Pancreas (tissue), 10 donors: ENCODE results near the gene MAML3. TPM values are rescaled to one million over a fixed set of nuclear protein-coding genes. Genes with fewer than 3 reads are reported as not detected.
A peak's percentile ranks its signal among the peaks of the same experiment; 100 is the strongest.

ENCODE experiments used
- ATAC-seq, 4 donors: fragments of 200-7000 bp; cut with Tn5 transposase; one replicate each; pipeline versions ENCODE4 v1.8.0 to v1.9.1; 2020; ENCODE audit warnings: mild to moderate bottlenecking in 4 of 4, moderate library complexity in 4 of 4
- DNase-seq, 6 donors: peaks; one replicate each; pipeline ENCODE4 v3.0.0-alpha.2; 2020
- FAIRE-seq: peaks from 2 replicates; lab custom pipeline; 2012; peaks lifted over from hg19 to GRCh38; lab: Jason Lieb, UNC
- H3K27ac ChIP-seq, 4 donors: fragments of 200-600 bp; sonication (generic); 1 replicate in 3 of 4; 2 replicates in 1 of 4; pipeline versions ENCODE4 v1.5.0 to v1.8.0; 2020
- H3K27me3 ChIP-seq, 4 donors: fragments of 200-600 bp; one replicate each; pipeline ENCODE4 v1.8.0; 2021
- H3K36me3 ChIP-seq, 3 donors: fragments of 200-600 bp; sonication (generic) in 1 of 3; one replicate each; pipeline versions ENCODE4 v1.5.0 to v1.8.0; 2020 to 2021
- H3K4me1 ChIP-seq, 3 donors: fragments of 200-600 bp; one replicate each; pipeline ENCODE4 v1.8.0; 2021
- H3K4me3 ChIP-seq, 4 donors: fragments of 200-600 bp; sonication (generic) in 2 of 4; one replicate each; pipeline versions ENCODE4 v1.5.0 to v1.8.0; 2020 to 2021
- H3K9me3 ChIP-seq, 4 donors: fragments of 200-600 bp; one replicate each; pipeline ENCODE4 v1.8.0; 2021
- WGBS, 2 donors: extraction: QIAGEN DNeasy Blood & Tissue Kit; methylation state at CpG; one replicate each; pipeline ENCODE4 v1.1.7; 2013; 5-methylcytosine and 5-hydroxymethylcytosine counted together
- intact Hi-C, 3 donors: fragments of 100-400 bp; cut with DNase I; formaldehyde crosslinking; loops; one replicate each; pipeline versions ENCODE4 v1.11.1 to v1.14.2; 2022
- polyA plus RNA-seq, 2 donors: library from polyadenylated mRNA; stranded (reverse); fragments of 200-250 nt; gene quantifications; one replicate each; pipeline ENCODE4 v1.2.3, GENCODE V29; 2013
- total RNA-seq, 6 donors: library from RNA; stranded (reverse); fragmentation: NEBNext Ultra II Directional in 4 of 6; extraction: Animal tissue kit (Norgen Biotek cat#: 25700) in 4 of 6; gene quantifications; one replicate each; pipeline versions ENCODE4 v1.2.1 to v1.2.4, GENCODE V29; 2021 to 2023
- TF ChIP-seq, protein P1 (sequence below), 4 donors: fragments of 200-600 bp; sonication (generic) in 3 of 4; IDR thresholded peaks; one replicate each; pipeline versions ENCODE4 v1.5.0 to v1.8.0; 2021; ENCODE audit warnings: antibody characterized with exemption in 4 of 4
- donor health status: healthy with polysubstance abuse.
- donor health status: DM: no; HTN: no; CAD: no; lungs with moderate emphysema.
- donor health status: DM: no; HTN: no; CAD: no.
- donor health status: control.
- donor health status: control.
- donor health status: Bipolar disorder and iron deficiency.
- donor health status: DM: yes; HTN: yes; CAD: no.
- donor health status: DM: no; HTN: no; CAD: no.
- donor health status: DM: no; HTN: no; CAD: no.
- donor health status: DM: yes; HTN: yes; CAD: no.

MAML3 gene
- total and polyA plus RNA-seq, 8 donors, result 3.8 to 8.9 (median 5.9) TPM

DNA sequence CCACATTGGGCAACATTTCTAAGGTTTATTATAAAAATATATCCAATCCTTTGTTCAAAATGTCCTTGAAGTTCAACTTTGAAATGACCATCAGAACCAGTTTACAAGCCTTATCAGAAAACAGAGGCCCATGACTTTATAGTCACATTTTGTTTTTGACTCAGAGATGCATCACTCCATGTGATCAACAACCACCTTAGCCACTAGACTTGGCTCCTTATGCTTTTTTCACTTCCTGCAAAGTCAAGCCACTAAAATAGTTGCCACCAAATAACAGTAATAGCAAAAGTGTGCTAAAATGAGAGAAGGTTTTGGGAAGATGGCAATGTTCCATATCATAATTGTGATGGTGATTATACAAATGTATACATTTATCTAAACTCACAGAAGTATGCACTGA, 181.7 kb downstream of the MAML3 start:
- no peaks in the 10 kb centered on the region for H3K9me3 ChIP-seq
- no peaks in the 10 kb centered on the region for H3K27me3 ChIP-seq
- H3K4me1 ChIP-seq, result peaks cover 22 to 32% (median 27%) of the 10 kb centered on the region in 3 donors
- intact Hi-C loops, result no loop called here
- DNase-seq (no peak), FAIRE-seq (no peak), ATAC-seq (no peak)
- H3K36me3 ChIP-seq, result no peaks in the 10 kb centered on the region
- H3K4me3 ChIP-seq, result no peak overlapping the region
- TF ChIP-seq, protein P1, sequence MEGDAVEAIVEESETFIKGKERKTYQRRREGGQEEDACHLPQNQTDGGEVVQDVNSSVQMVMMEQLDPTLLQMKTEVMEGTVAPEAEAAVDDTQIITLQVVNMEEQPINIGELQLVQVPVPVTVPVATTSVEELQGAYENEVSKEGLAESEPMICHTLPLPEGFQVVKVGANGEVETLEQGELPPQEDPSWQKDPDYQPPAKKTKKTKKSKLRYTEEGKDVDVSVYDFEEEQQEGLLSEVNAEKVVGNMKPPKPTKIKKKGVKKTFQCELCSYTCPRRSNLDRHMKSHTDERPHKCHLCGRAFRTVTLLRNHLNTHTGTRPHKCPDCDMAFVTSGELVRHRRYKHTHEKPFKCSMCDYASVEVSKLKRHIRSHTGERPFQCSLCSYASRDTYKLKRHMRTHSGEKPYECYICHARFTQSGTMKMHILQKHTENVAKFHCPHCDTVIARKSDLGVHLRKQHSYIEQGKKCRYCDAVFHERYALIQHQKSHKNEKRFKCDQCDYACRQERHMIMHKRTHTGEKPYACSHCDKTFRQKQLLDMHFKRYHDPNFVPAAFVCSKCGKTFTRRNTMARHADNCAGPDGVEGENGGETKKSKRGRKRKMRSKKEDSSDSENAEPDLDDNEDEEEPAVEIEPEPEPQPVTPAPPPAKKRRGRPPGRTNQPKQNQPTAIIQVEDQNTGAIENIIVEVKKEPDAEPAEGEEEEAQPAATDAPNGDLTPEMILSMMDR (IDR thresholded peaks at IDR 0.05), result no peak
- H3K27ac ChIP-seq, result no peak overlapping the region

DNA sequence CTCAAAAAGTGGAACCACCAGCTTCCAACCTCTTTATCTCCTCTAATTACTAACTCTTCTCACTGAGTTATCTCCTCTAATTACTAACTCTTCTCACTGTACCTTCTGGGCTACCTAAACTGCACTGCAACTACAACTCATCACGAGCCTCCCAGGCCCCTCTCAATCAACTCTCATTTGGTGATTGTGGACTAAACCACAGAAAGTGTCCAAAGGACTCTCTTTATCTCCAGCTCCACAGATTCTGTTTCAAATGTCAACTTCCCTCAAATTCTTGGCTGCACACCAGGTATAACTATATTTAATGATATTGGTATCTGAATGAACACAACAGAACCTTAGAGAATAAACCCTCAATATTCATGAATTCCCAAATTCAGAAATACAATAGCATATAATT, 182.9 kb downstream of the MAML3 start:
- 33 to 42% methylated on average over 1 of the region's 1 CpG for WGBS, 2 donors
- Histone ChIP-seq H3K4me1 (peaks cover 10 to 20% (median 20%) of the 10 kb centered on the region in 3 donors), H3K36me3 (no peaks in the 10 kb centered on the region), H3K9me3 (no peaks in the 10 kb centered on the region), H3K27ac (peak overlapping the region in 1 of 4 donors; percentile 13), H3K4me3 (no peak overlapping the region), H3K27me3 (no peaks in the 10 kb centered on the region)
- ATAC-seq (no peak), DNase-seq (no peak), FAIRE-seq (no peak)
- TF ChIP-seq, protein P1 (IDR thresholded peaks at IDR 0.05), result no peak
- intact Hi-C loops, result no loop called here

DNA sequence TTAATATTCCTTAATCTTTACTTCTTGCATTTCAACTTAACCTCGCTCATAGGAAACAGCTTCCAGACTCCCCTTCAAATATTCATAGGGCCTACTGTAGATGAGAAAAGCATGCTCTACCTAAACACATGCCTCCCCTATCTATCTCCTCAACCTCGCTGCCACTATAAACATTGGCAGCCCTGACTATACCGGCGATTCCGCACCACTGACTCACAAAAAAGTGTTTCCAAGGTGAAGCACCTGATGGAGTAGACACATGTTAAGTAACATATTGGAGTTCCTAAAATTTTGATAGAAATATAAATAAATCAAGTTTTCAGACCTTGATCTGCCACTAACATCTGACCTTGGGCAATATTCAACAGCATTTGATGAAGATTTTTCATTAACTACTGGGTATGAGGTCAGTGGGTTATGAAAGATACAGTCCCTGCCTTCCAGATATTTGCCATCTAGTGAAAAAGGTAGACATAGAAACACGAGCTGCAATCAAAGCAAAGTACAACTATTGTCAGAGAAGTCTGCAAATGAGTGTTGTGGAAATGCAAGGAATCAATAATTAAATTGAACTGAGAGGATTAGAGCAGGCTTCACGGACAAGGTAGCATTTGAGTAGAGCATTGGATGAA, 184.2 kb downstream of the MAML3 start:
- intact Hi-C loops, result no loop called here
- Histone ChIP-seq H3K9me3 (no peaks in the 10 kb centered on the region), H3K4me3 (no peak overlapping the region), H3K36me3 (no peaks in the 10 kb centered on the region), H3K4me1 (peaks cover 9 to 13% (median 12%) of the 10 kb centered on the region in 3 donors), H3K27ac (peak overlapping the region in 2 of 4 donors; percentile 10 to 13), H3K27me3 (no peaks in the 10 kb centered on the region)
- WGBS, 2 donors, result 23 to 26% methylated on average over 7 of the region's 7 CpGs
- TF ChIP-seq, protein P1 (IDR thresholded peaks at IDR 0.05), result no peak
- DNase-seq (peak in 3 of 6 donors; percentile 26 to 39 (median 32)), ATAC-seq (peak; percentile 72 to 82 (median 78)), FAIRE-seq (no peak)

DNA sequence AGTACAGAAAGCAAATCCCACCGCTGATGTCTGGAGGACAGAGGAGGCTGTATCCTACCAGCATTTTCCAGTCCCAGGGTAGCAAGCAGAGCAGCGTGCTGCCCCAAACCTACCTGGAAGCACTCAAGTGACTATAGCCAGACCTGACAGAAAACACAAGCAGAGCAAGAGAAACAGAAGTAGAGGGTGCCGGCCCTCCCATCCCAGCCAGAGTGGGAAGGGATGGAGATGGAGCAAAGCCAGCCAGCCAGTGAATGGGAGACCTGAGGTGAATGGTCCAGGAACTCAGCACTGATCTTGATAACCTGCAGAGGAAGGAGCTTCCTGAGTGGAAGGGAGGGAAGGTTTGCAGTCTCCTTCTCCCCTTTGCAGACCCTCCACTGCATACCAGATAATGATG, 185.2 kb downstream of the MAML3 start:
- Histone ChIP-seq H3K4me3 (no peak overlapping the region), H3K27me3 (no peaks in the 10 kb centered on the region), H3K36me3 (no peaks in the 10 kb centered on the region), H3K9me3 (no peaks in the 10 kb centered on the region), H3K27ac (no peak overlapping the region), H3K4me1 (peaks cover 9 to 13% (median 12%) of the 10 kb centered on the region in 3 donors)
- WGBS, 2 donors, result 79 to 85% methylated on average over 3 of the region's 3 CpGs
- ATAC-seq (peak in 1 of 4 donors; percentile 10), FAIRE-seq (no peak), DNase-seq (no peak)
- intact Hi-C loops, result no loop called here
- TF ChIP-seq, protein P1 (IDR thresholded peaks at IDR 0.05), result no peak

DNA sequence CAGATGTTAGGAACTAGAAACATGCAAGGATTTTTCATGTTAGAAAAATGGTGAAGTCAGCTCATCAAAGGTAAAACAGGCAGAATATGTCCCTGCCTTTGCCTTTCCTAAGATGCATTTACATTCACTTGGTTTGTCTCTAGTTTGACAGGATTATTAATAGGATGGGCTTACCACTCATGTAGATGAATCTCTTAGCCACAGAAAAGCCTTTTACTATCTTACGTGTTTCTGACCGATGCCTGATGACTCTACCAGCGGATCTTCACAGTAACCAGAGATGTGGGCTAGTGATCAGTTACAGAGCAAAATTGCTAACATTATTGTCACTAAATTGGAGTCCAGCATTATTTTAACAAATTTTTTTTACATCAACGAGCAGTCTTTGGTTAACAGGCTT, 187.6 kb downstream of the MAML3 start:
- Histone ChIP-seq H3K4me1 (peaks cover 13 to 25% (median 21%) of the 10 kb centered on the region in 3 donors), H3K36me3 (no peaks in the 10 kb centered on the region), H3K27ac (no peak overlapping the region), H3K4me3 (no peak overlapping the region), H3K27me3 (no peaks in the 10 kb centered on the region), H3K9me3 (no peaks in the 10 kb centered on the region)
- ATAC-seq (no peak), FAIRE-seq (no peak), DNase-seq (no peak)
- TF ChIP-seq, protein P1 (IDR thresholded peaks at IDR 0.05), result no peak
- intact Hi-C loops, result no loop called here
- 88 to 89% methylated on average over 4 of the region's 4 CpGs for WGBS, 2 donors
